SK-N-MC (cell line): Measurements from ENCODE around the gene LTBP2.

ENCODE experiments used
- EZH2 ChIP-seq: fragments of 200-600 bp; sonication (generic); IDR thresholded peaks from one replicate; pipeline ENCODE4 v1.6.1; 2017; ENCODE audit warnings: antibody characterized with exemption
- POLR2AphosphoS5 ChIP-seq: IDR thresholded peaks from 2 replicates; pipeline ENCODE4 v1.6.1; 2012; ENCODE audit warnings: mild to moderate bottlenecking, low read depth, low read length, borderline replicate concordance

GRCh38 chr14:74637178-74637550 is 25.1 kb upstream of the LTBP2 start:
- no peak for TF ChIP-seq EZH2
- TF ChIP-seq POLR2AphosphoS5 = no peak
